ENCODE measurements around the gene EGR1. TPM values are rescaled to one million over a fixed set of nuclear protein-coding genes. Genes with fewer than 3 reads are reported as not detected.
"Not testable (repeated sequence)": the region's sequence is repeated elsewhere in the genome, so short reads cannot be mapped to it uniquely, and the experiment has no call there.

Gene EGR1
- polyA plus RNA-seq, 1 donor from 2014 or later: 15.6 TPM

DNA sequence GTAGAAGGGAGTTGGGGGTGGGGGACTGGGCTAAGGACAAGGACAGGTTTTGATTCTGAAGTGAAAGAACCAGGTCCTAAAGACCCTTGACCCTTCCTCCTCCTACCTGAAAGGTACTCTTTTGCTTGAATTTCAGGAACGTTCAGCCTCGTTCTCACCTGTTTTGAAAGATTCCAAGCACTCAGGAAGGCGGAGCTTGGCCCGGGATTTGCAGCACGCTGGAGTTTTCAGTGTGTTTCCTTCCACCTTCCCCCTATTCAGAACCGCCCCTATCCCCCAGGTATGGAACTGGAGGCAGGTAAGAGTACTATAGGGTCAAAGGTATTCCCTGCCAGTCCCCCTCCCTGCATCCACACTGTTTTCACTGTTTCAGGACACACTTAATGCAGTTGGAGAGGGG is 7.1 kb downstream of the EGR1 start:
- Histone ChIP-seq H3K9ac (ENCODE audit: low read length) (no peak overlapping the region), H2AFZ (ENCODE audit: low read depth, low read length) (no peak overlapping the region), H3K27ac (ENCODE audit: low read length) (no peak overlapping the region), H3K9me3 (ENCODE audit: low read length) (no peaks in the 10 kb centered on the region), H4K20me1 (ENCODE audit: insufficient read depth) (no peaks in the 10 kb centered on the region), H3K4me3 (ENCODE audit: low read length) (no peak overlapping the region), H3K4me2 (ENCODE audit: low read length) (no peak overlapping the region), H3K79me2 (replicated peaks; ENCODE audit: insufficient read depth, low read length) (no peaks in the 10 kb centered on the region), H3F3A (ENCODE audit: insufficient read depth, low read length, poor library complexity, severe bottlenecking) (no peaks in the 10 kb centered on the region), H3K9me2 (ENCODE audit: insufficient read depth, low read length) (no peaks in the 10 kb centered on the region), H3K36me3 (ENCODE audit: insufficient read depth, low read length) (no peaks in the 10 kb centered on the region), H3K27me3 (ENCODE audit: insufficient read depth, low read depth, low read length) (peaks cover 5% of the 10 kb centered on the region)
- no peak for TF ChIP-seq SMC3 (conservative IDR thresholded peaks at IDR 0.05; ENCODE audit: poor library complexity)

- not testable (repeated sequence) for H3K4me3 ChIP-seq (ENCODE audit: low read length); H3K79me2 ChIP-seq (replicated peaks; ENCODE audit: insufficient read depth, low read length); H3K27ac ChIP-seq (ENCODE audit: low read length); H4K20me1 ChIP-seq (ENCODE audit: insufficient read depth); H3K9ac ChIP-seq (ENCODE audit: low read length); H3K9me3 ChIP-seq (ENCODE audit: low read length); H3K36me3 ChIP-seq (ENCODE audit: insufficient read depth, low read length); H3K9me2 ChIP-seq (ENCODE audit: insufficient read depth, low read length); H3K27me3 ChIP-seq (ENCODE audit: insufficient read depth, low read depth, low read length); H3K4me2 ChIP-seq (ENCODE audit: low read length); H2AFZ ChIP-seq (ENCODE audit: low read depth, low read length); H3F3A ChIP-seq (ENCODE audit: insufficient read depth, low read length, poor library complexity, severe bottlenecking)
Measured at GRCh38 chr5:138473151-138473550, 7.9 kb downstream of the EGR1 start.

GRCh38 chr5:138476918-138477317 is 11.6 kb downstream of the EGR1 start:
- TF ChIP-seq TAF1 (IDR thresholded peaks at IDR 0.05; ENCODE audit: low read depth) (no peak), EP300 (conservative IDR thresholded peaks at IDR 0.05; ENCODE audit: poor library complexity, severe bottlenecking) (no peak), RAD21 (conservative IDR thresholded peaks at IDR 0.05) (no peak), REST (IDR thresholded peaks at IDR 0.05; ENCODE audit: borderline replicate concordance) (no peak), CTCF (IDR thresholded peaks at IDR 0.05; ENCODE audit: poor library complexity, severe bottlenecking) (no peak)
- Histone ChIP-seq H2AFZ (ENCODE audit: low read depth, low read length) (no peak overlapping the region), H3K4me3 (ENCODE audit: low read length) (no peak overlapping the region), H3K27ac (ENCODE audit: low read length) (no peak overlapping the region), H3F3A (ENCODE audit: insufficient read depth, low read length, poor library complexity, severe bottlenecking) (no peaks in the 10 kb centered on the region), H3K9me2 (ENCODE audit: insufficient read depth, low read length) (no peaks in the 10 kb centered on the region), H3K27me3 (ENCODE audit: insufficient read depth, low read depth, low read length) (no peaks in the 10 kb centered on the region), H4K20me1 (ENCODE audit: insufficient read depth) (no peaks in the 10 kb centered on the region), H3K9me3 (ENCODE audit: low read length) (no peaks in the 10 kb centered on the region), H3K4me2 (ENCODE audit: low read length) (no peak overlapping the region), H3K9ac (ENCODE audit: low read length) (no peak overlapping the region), H3K36me3 (ENCODE audit: insufficient read depth, low read length) (no peaks in the 10 kb centered on the region), H3K79me2 (replicated peaks; ENCODE audit: insufficient read depth, low read length) (no peaks in the 10 kb centered on the region)

Measured in neural cell (in vitro differentiated cells).